ENCODE data around the gene RPL13. TPM values are rescaled to one million over a fixed set of nuclear protein-coding genes. Genes with fewer than 3 reads are reported as not detected.

The RPL13 gene
- total RNA-seq, 1 experiment from 2014 or later: 2,157 TPM

DNA sequence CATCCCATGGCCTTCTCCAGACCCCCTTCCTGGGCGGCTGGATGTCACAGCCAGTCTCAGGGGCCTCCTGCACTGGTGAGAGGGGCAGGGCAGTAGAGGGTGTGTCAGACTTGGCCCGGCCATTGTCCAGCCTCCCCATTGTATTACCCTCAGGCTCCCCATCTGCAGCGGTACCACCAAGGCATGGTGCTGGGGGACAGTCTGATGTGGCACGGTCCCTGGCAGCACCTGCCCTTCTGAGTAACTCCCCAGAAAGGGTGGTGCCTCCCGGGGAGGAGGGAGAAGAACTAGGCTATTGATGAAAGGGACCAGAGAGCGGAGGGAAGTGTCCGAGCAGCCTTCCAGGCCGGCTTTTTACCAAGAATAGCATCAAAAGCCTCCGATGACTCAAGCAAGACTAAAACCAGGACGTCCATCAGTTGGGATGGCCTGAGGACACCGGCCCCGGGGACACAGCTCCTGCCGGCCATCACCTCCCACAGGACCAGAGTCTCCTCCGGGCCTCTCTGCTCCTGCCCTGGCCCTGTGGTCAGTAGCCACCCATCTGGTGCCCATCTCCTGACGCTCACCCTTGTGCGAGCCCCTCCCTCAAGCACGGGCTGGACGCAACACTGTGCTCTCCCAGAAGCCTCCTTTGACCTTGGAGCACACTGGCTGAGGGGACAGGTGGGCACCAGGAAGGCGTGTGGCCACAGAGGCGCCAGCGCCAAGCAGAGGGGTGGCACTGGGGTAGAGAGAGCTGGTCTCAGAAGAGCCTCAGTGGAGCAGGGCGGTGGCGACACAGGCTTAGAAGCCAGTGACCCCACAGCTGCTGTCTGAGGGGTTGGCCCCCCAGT, 9.2 kb downstream of the RPL13 start:
- peaks cover 0 to 10% (median 0%) of the 10 kb centered on the region in 3 experiments; a peak in 2 of 7 replicates for H3K36me3 Mint-ChIP-seq (ENCODE audit: insufficient read depth in 1 of 3, low read depth in 3 of 3)
- no peak overlapping the region for H3K27ac ChIP-seq (ENCODE audit: insufficient read length, low read depth, low read length)
- H3K23ac ChIP-seq (ENCODE audit: insufficient read length, low read depth, low read length): no peak overlapping the region
- H4K5ac ChIP-seq (ENCODE audit: insufficient read length, low read depth, low read length): no peak overlapping the region
- H3K4me3 Mint-ChIP-seq: no peak overlapping the region
- H2BK5ac ChIP-seq (ENCODE audit: insufficient read length, low read length): no peak overlapping the region
- H4K91ac ChIP-seq (ENCODE audit: insufficient read length, low read depth, low read length): no peak overlapping the region
- no peaks in the 10 kb centered on the region for H3K9me3 Mint-ChIP-seq
- no peak overlapping the region for H2AFZ ChIP-seq (ENCODE audit: low read length)
- no peak overlapping the region for H2AK5ac ChIP-seq (ENCODE audit: insufficient read length, low read length)
- no peaks in the 10 kb centered on the region for H3K4me1 ChIP-seq (ENCODE audit: insufficient read depth, low read length)
- no peak for DNase-seq
- H3K56ac ChIP-seq (ENCODE audit: insufficient read length, low read depth, low read length): no peak overlapping the region
- H3K4ac ChIP-seq (ENCODE audit: low read depth, low read length): no peak overlapping the region
- WGBS (ENCODE audit: extremely low coverage, insufficient read length, low lambda C conversion rate): no CpG with 5 or more reads among the region's 23 CpGs
- no peaks in the 10 kb centered on the region for H3K79me1 ChIP-seq (ENCODE audit: insufficient read depth, low read depth, low read length, poor library complexity, severe bottlenecking)
- H2BK15ac ChIP-seq (ENCODE audit: low read depth, low read length): no peak overlapping the region
- no peak overlapping the region for H3T11ph ChIP-seq (ENCODE audit: low read length)
- no peak overlapping the region for H3K9ac ChIP-seq (ENCODE audit: extremely low read depth, insufficient read length, low read length)
- H3K9me3 ChIP-seq (ENCODE audit: control insufficient read depth, low read depth, low read length): no peaks in the 10 kb centered on the region
- H4K20me1 ChIP-seq (ENCODE audit: control insufficient read depth, insufficient read depth, insufficient read length): no peaks in the 10 kb centered on the region
- H3K27me3 ChIP-seq (ENCODE audit: insufficient read depth, low read length): no peaks in the 10 kb centered on the region
- H3K18ac ChIP-seq (ENCODE audit: insufficient read length, low read depth, low read length): no peak overlapping the region
- no peak overlapping the region for H3K4me2 ChIP-seq (ENCODE audit: insufficient read depth, insufficient read length, low read length)
- peaks cover 16 to 19% of the 10 kb centered on the region in 2 experiments for H3K4me1 Mint-ChIP-seq
- H3K14ac ChIP-seq (ENCODE audit: insufficient read depth, low read length): no peak overlapping the region
- no peak overlapping the region for H3K27ac Mint-ChIP-seq
- no peaks in the 10 kb centered on the region for H3K79me2 ChIP-seq (ENCODE audit: insufficient read depth, low read length)
- no peak overlapping the region for H2BK12ac ChIP-seq (ENCODE audit: insufficient read length, low read depth, low read length)
- H2BK120ac ChIP-seq (ENCODE audit: low read depth, low read length, poor library complexity, severe bottlenecking): no peak overlapping the region
- TF ChIP-seq, protein P1, sequence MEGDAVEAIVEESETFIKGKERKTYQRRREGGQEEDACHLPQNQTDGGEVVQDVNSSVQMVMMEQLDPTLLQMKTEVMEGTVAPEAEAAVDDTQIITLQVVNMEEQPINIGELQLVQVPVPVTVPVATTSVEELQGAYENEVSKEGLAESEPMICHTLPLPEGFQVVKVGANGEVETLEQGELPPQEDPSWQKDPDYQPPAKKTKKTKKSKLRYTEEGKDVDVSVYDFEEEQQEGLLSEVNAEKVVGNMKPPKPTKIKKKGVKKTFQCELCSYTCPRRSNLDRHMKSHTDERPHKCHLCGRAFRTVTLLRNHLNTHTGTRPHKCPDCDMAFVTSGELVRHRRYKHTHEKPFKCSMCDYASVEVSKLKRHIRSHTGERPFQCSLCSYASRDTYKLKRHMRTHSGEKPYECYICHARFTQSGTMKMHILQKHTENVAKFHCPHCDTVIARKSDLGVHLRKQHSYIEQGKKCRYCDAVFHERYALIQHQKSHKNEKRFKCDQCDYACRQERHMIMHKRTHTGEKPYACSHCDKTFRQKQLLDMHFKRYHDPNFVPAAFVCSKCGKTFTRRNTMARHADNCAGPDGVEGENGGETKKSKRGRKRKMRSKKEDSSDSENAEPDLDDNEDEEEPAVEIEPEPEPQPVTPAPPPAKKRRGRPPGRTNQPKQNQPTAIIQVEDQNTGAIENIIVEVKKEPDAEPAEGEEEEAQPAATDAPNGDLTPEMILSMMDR (conservative IDR thresholded peaks at IDR 0.05): no peak
- no peak overlapping the region for H4K8ac ChIP-seq (replicated peaks; ENCODE audit: insufficient read length, low read depth, low read length)
- H2BK20ac ChIP-seq (ENCODE audit: low read depth, low read length, poor library complexity, severe bottlenecking): no peak overlapping the region
- H3K23me2 ChIP-seq (ENCODE audit: insufficient read length, low read depth, low read length, poor library complexity, severe bottlenecking): peaks cover 7% of the 10 kb centered on the region
- H3K27me3 Mint-ChIP-seq (ENCODE audit: low read depth): peaks cover 28% of the 10 kb centered on the region
